Loucy (cell line): ENCODE data around the gene SOX1.

Experiments used
- H2AFZ ChIP-seq: fragments of 200-600 bp; sonication (generic); 2 replicates; pipeline ENCODE4 v1.6.0; 2016; ENCODE audit warnings: antibody characterized with exemption, mild to moderate bottlenecking, low read length, moderate library complexity
- H3F3A ChIP-seq: fragments of 200-600 bp; 2 replicates; pipeline ENCODE4 v1.6.0; 2016; ENCODE audit warnings: antibody characterized with exemption, low read depth, mild to moderate bottlenecking
- H3K27me3 ChIP-seq: fragments of 200-600 bp; sonication (generic); 2 replicates; pipeline ENCODE4 v1.6.1; 2014; ENCODE audit warnings: low read length, mild to moderate bottlenecking; ENCODE audit not compliant: insufficient read depth, poor library complexity, severe bottlenecking
- H3K36me3 ChIP-seq: fragments of 200-600 bp; sonication (generic); 2 replicates; pipeline ENCODE4 v1.6.1; 2016; ENCODE audit warnings: low read length; ENCODE audit not compliant: insufficient read depth
- H3K4me1 ChIP-seq: fragments of 200-600 bp; sonication (generic); 2 replicates; pipeline ENCODE4 v1.5.1; 2014; ENCODE audit warnings: low read length, mild to moderate bottlenecking; ENCODE audit not compliant: insufficient read depth, poor library complexity, severe bottlenecking
- H3K4me2 ChIP-seq: fragments of 200-600 bp; sonication (generic); 2 replicates; pipeline ENCODE4 v1.6.0; 2014; ENCODE audit warnings: antibody characterized with exemption, low read length, low read depth, mild to moderate bottlenecking; ENCODE audit not compliant: poor library complexity, severe bottlenecking
- H3K4me3 ChIP-seq: fragments of 200-600 bp; sonication (generic); 2 replicates; pipeline ENCODE4 v1.5.1; 2014; ENCODE audit warnings: low read length, mild to moderate bottlenecking, mixed read lengths; ENCODE audit not compliant: poor library complexity, severe bottlenecking
- H3K79me2 ChIP-seq: fragments of 200-600 bp; sonication (generic); 2 replicates; pipeline ENCODE4 v1.6.1; 2014; ENCODE audit warnings: low read length; ENCODE audit not compliant: insufficient read depth
- H3K9ac ChIP-seq: fragments of 200-600 bp; sonication (generic); 2 replicates; pipeline ENCODE4 v1.6.0; 2014; ENCODE audit warnings: mild to moderate bottlenecking, low read depth, low read length, moderate library complexity; ENCODE audit not compliant: poor library complexity, severe bottlenecking
- H3K9me2 ChIP-seq: fragments of 200-600 bp; sonication (generic); replicated peaks from 2 replicates; pipeline ENCODE4 v1.6.1; 2016; ENCODE audit warnings: low read depth, low read length, mixed read lengths
- H3K9me3 ChIP-seq: fragments of 200-600 bp; sonication (generic); 2 replicates; pipeline ENCODE4 v1.6.1; 2014; ENCODE audit warnings: mild to moderate bottlenecking, antibody characterized with exemption, low read length, low read depth; ENCODE audit not compliant: insufficient read depth
- H4K20me1 ChIP-seq: fragments of 200-600 bp; sonication (generic); 2 replicates; pipeline ENCODE4 v1.6.0; 2014; ENCODE audit warnings: antibody characterized with exemption, low read length, mild to moderate bottlenecking; ENCODE audit not compliant: insufficient read depth, poor library complexity, severe bottlenecking
- CTCF ChIP-seq: fragments of 200-600 bp; sonication (generic); conservative IDR thresholded peaks from 2 replicates; pipeline ENCODE4 v1.5.1; 2014; ENCODE audit warnings: mild to moderate bottlenecking, antibody characterized with exemption, low read length
- EZH2phosphoT487 ChIP-seq: fragments of 200-600 bp; IDR thresholded peaks from 2 replicates; pipeline ENCODE4 v1.6.1; 2018; ENCODE audit warnings: antibody characterized with exemption, mild to moderate bottlenecking, moderate library complexity, borderline replicate concordance

SOX1 gene

GRCh38 chr13:112028481-112028880 lies 38.5 kb upstream of the SOX1 start:
- Histone ChIP-seq H3K9me3 (peaks cover 19% of the 10 kb centered on the region; the same call in 1 of the 2 replicates), H3K36me3 (no peaks in the 10 kb centered on the region), H3K4me2 (no peak overlapping the region), H3K4me1 (no peaks in the 10 kb centered on the region), H3K4me3 (no peak overlapping the region), H3K27me3 (no peaks in the 10 kb centered on the region), H3K79me2 (no peaks in the 10 kb centered on the region), H2AFZ (no peak overlapping the region), H3K9ac (no peak overlapping the region), H4K20me1 (no peaks in the 10 kb centered on the region), H3F3A (no peaks in the 10 kb centered on the region), H3K9me2 (no peaks in the 10 kb centered on the region)
- TF ChIP-seq CTCF (no peak), EZH2phosphoT487 (no peak)

GRCh38 chr13:112029143-112029542 lies 37.8 kb upstream of the SOX1 start:
- no peaks in the 10 kb centered on the region for H3F3A ChIP-seq
- no peaks in the 10 kb centered on the region for H3K27me3 ChIP-seq
- H2AFZ ChIP-seq = no peak overlapping the region
- no peaks in the 10 kb centered on the region for H4K20me1 ChIP-seq
- no peaks in the 10 kb centered on the region for H3K9me2 ChIP-seq
- TF ChIP-seq CTCF (no peak), EZH2phosphoT487 (no peak)
- H3K9me3 ChIP-seq = peaks cover 19% of the 10 kb centered on the region; the same call in 1 of the 2 replicates
- no peaks in the 10 kb centered on the region for H3K79me2 ChIP-seq
- H3K36me3 ChIP-seq = no peaks in the 10 kb centered on the region
- H3K4me3 ChIP-seq = no peak overlapping the region
- H3K4me2 ChIP-seq = no peak overlapping the region
- no peak overlapping the region for H3K9ac ChIP-seq
- H3K4me1 ChIP-seq = no peaks in the 10 kb centered on the region

- Histone ChIP-seq H3K9me3 (peaks cover 15% of the 10 kb centered on the region; the same call in 1 of the 2 replicates), H4K20me1 (no peaks in the 10 kb centered on the region), H3K9ac (no peak overlapping the region), H3K27me3 (no peaks in the 10 kb centered on the region), H2AFZ (no peak overlapping the region), H3K4me3 (no peak overlapping the region), H3K9me2 (no peaks in the 10 kb centered on the region), H3K4me1 (no peaks in the 10 kb centered on the region), H3K36me3 (no peaks in the 10 kb centered on the region), H3K79me2 (no peaks in the 10 kb centered on the region), H3K4me2 (no peak overlapping the region), H3F3A (no peaks in the 10 kb centered on the region)
- no peak for TF ChIP-seq CTCF
- TF ChIP-seq EZH2phosphoT487 = no peak
These were observed 34.6 kb upstream of the SOX1 start for GRCh38 chr13:112032186-112032993.
